HepG2 (cell line): ENCODE results near the gene ADAMTSL4. TPM values are rescaled to one million over a fixed set of nuclear protein-coding genes. Genes with fewer than 3 reads are reported as not detected.
A peak's percentile ranks its signal among the peaks of the same experiment; 100 is the strongest.

Experiments used
- BRCA1 ChIP-seq: sonication (generic); formaldehyde crosslinking; IDR thresholded peaks from 2 replicates; pipeline ENCODE4 v1.4.0; 2020; ENCODE audit warnings: missing genetic modification reagents
- CBX2 ChIP-seq, 2 experiments: fragments of 200-600 bp in 1 of 2; sonication (generic); formaldehyde crosslinking in 1 of 2; IDR thresholded peaks; 2 replicates each; pipeline versions ENCODE4 v1.7.0 to v1.8.1; 2018 to 2022; ENCODE audit warnings: low read depth in 2 of 2, low read length in 1 of 2, mild to moderate bottlenecking in 1 of 2, missing genetic modification reagents in 1 of 2
- DNMT3B ChIP-seq: conservative IDR thresholded peaks from 2 replicates; pipeline ENCODE4 v1.6.1; 2016; ENCODE audit warnings: missing biosample characterization, control low read depth
- EED ChIP-seq: sonication (generic); formaldehyde crosslinking; IDR thresholded peaks from 2 replicates; pipeline ENCODE4 v1.5.0; 2020; ENCODE audit warnings: mild to moderate bottlenecking, missing genetic modification reagents
- GATA4 ChIP-seq: sonication (generic); IDR thresholded peaks from 2 replicates; pipeline ENCODE4 v1.6.1; 2016; ENCODE audit warnings: antibody characterized with exemption, low read depth, borderline replicate concordance
- HMG20A ChIP-seq: IDR thresholded peaks from 2 replicates; pipeline ENCODE4 v1.6.1; 2016; ENCODE audit warnings: borderline replicate concordance
- IRF2 ChIP-seq: IDR thresholded peaks from 2 replicates; pipeline ENCODE4 v1.6.1; 2018; ENCODE audit warnings: missing genetic modification reagents, missing compliant biosample characterization
- MED8 ChIP-seq: sonication (generic); formaldehyde crosslinking; IDR thresholded peaks from 2 replicates; pipeline ENCODE4 v1.8.1; 2023; ENCODE audit warnings: mild to moderate bottlenecking, missing genetic modification reagents; ENCODE audit not compliant: insufficient replicate concordance
- MXI1 ChIP-seq: IDR thresholded peaks from 3 replicates; pipeline ENCODE4 v1.6.1; 2012; ENCODE audit warnings: low read depth, low read length, inconsistent platforms, borderline replicate concordance
- MYC ChIP-seq: sonication (generic); formaldehyde crosslinking; IDR thresholded peaks from 2 replicates; pipeline ENCODE4 v1.9.0; 2021; ENCODE audit warnings: missing genetic modification reagents, borderline replicate concordance
- NR2F2 ChIP-seq: IDR thresholded peaks from 2 replicates; pipeline ENCODE4 v1.6.1; 2012; ENCODE audit warnings: low read depth, inconsistent platforms, borderline replicate concordance
- REPIN1 ChIP-seq: sonication (generic); formaldehyde crosslinking; IDR thresholded peaks from 2 replicates; pipeline ENCODE4 v1.8.0; 2022; ENCODE audit warnings: missing genetic modification reagents, low read depth, mild to moderate bottlenecking, borderline replicate concordance
- RNF2 ChIP-seq: fragments of 450-650 bp; conservative IDR thresholded peaks from 2 replicates; pipeline ENCODE4 v1.6.1; 2016; ENCODE audit warnings: low read depth
- TARDBP ChIP-seq: sonication (generic); formaldehyde crosslinking; IDR thresholded peaks from 2 replicates; pipeline ENCODE4 v1.8.0; 2022; ENCODE audit warnings: mild to moderate bottlenecking, missing genetic modification reagents
- YEATS2 ChIP-seq: sonication (generic); formaldehyde crosslinking; IDR thresholded peaks from 2 replicates; pipeline ENCODE4 v1.4.0; 2020; ENCODE audit warnings: missing genetic modification reagents, borderline replicate concordance
- ZMYM2 ChIP-seq: sonication (generic); formaldehyde crosslinking; IDR thresholded peaks from 2 replicates; pipeline ENCODE4 v1.8.0; 2022; ENCODE audit warnings: mild to moderate bottlenecking, missing genetic modification reagents
- ZNF138 ChIP-seq: sonication (generic); formaldehyde crosslinking; IDR thresholded peaks from 2 replicates; pipeline ENCODE4 v1.5.0; 2020; ENCODE audit warnings: mild to moderate bottlenecking, low read depth, missing genetic modification reagents
- ZNF34 ChIP-seq: sonication (generic); formaldehyde crosslinking; IDR thresholded peaks from 2 replicates; pipeline ENCODE4 v1.4.0; 2020; ENCODE audit warnings: mild to moderate bottlenecking, missing genetic modification reagents, borderline replicate concordance
- ZNF343 ChIP-seq: sonication (generic); formaldehyde crosslinking; IDR thresholded peaks from 2 replicates; pipeline ENCODE4 v1.4.0; 2020; ENCODE audit warnings: mild to moderate bottlenecking, missing genetic modification reagents
- ZNF615 ChIP-seq: sonication (generic); formaldehyde crosslinking; IDR thresholded peaks from 2 replicates; pipeline ENCODE4 v1.5.0; 2020; ENCODE audit warnings: mild to moderate bottlenecking, missing genetic modification reagents, borderline replicate concordance
- ZNF616 ChIP-seq: sonication (generic); formaldehyde crosslinking; IDR thresholded peaks from 2 replicates; pipeline ENCODE4 v1.5.0; 2020; ENCODE audit warnings: low read depth, mild to moderate bottlenecking, missing genetic modification reagents
- ZNF737 ChIP-seq: sonication (generic); formaldehyde crosslinking; IDR thresholded peaks from 2 replicates; pipeline ENCODE4 v1.5.0; 2020; ENCODE audit warnings: missing genetic modification reagents, mild to moderate bottlenecking, borderline replicate concordance
- polyA plus RNA-seq, 8 experiments: library from polyadenylated mRNA; depleted of rRNA in 3 of 8; stranded (reverse) in 7 of 8; unstranded in 1 of 8; fragments of >200 nt; fragmentation: Illumina TruSeq in 4 of 8; extraction: Trizol in 4 of 8; gene quantifications; 2 replicates each; pipeline versions ENCODE4 v1.2.1 to v1.2.3, GENCODE V29; 2011 to 2016; ENCODE audit warnings: low read depth in 4 of 8, missing spikeins in 1 of 8, mixed read lengths in 1 of 8; ENCODE audit not compliant: insufficient read depth in 1 of 8
- total RNA-seq, 5 experiments: library from RNA; depleted of rRNA; stranded (reverse); fragments of >200 nt; fragmentation: Illumina TruSeq; extraction: Trizol; gene quantifications; 2 replicates each; pipeline ENCODE4 v1.2.3, GENCODE V29; 2016; ENCODE audit warnings: low read depth in 1 of 5
- TF ChIP-seq, protein P1 (sequence below): sonication (generic); formaldehyde crosslinking; IDR thresholded peaks from 2 replicates; pipeline ENCODE4 v1.5.1; 2020; ENCODE audit warnings: missing genetic modification reagents, mild to moderate bottlenecking, borderline replicate concordance
- TF ChIP-seq, protein P2 (sequence below): sonication (generic); formaldehyde crosslinking; IDR thresholded peaks from 2 replicates; pipeline ENCODE4 v1.4.0; 2020; ENCODE audit warnings: missing genetic modification reagents, borderline replicate concordance

Gene ADAMTSL4
- total and polyA plus RNA-seq, 2 of the 13 experiments (the other 11 are each of a cell fraction or from before 2014, with no cell fraction given), result 3.9 to 16.4 TPM

- no peak for TF ChIP-seq BRCA1 (CRISPR knock-in tag)
- TF ChIP-seq MXI1, result no peak
- 0 out of 2 replicates have a peak, but pooled peaks have one; percentile 40 for TF ChIP-seq HMG20A
- TF ChIP-seq RNF2, result no peak
- no peak for TF ChIP-seq ZNF615 (CRISPR knock-in tag)
- TF ChIP-seq ZNF616 (CRISPR knock-in tag), result no peak
- no peak for TF ChIP-seq ZMYM2
- TF ChIP-seq, protein P1, sequence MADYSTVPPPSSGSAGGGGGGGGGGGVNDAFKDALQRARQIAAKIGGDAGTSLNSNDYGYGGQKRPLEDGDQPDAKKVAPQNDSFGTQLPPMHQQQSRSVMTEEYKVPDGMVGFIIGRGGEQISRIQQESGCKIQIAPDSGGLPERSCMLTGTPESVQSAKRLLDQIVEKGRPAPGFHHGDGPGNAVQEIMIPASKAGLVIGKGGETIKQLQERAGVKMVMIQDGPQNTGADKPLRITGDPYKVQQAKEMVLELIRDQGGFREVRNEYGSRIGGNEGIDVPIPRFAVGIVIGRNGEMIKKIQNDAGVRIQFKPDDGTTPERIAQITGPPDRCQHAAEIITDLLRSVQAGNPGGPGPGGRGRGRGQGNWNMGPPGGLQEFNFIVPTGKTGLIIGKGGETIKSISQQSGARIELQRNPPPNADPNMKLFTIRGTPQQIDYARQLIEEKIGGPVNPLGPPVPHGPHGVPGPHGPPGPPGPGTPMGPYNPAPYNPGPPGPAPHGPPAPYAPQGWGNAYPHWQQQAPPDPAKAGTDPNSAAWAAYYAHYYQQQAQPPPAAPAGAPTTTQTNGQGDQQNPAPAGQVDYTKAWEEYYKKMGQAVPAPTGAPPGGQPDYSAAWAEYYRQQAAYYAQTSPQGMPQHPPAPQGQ (CRISPR knock-in tag), result no peak
- TF ChIP-seq, protein P2, sequence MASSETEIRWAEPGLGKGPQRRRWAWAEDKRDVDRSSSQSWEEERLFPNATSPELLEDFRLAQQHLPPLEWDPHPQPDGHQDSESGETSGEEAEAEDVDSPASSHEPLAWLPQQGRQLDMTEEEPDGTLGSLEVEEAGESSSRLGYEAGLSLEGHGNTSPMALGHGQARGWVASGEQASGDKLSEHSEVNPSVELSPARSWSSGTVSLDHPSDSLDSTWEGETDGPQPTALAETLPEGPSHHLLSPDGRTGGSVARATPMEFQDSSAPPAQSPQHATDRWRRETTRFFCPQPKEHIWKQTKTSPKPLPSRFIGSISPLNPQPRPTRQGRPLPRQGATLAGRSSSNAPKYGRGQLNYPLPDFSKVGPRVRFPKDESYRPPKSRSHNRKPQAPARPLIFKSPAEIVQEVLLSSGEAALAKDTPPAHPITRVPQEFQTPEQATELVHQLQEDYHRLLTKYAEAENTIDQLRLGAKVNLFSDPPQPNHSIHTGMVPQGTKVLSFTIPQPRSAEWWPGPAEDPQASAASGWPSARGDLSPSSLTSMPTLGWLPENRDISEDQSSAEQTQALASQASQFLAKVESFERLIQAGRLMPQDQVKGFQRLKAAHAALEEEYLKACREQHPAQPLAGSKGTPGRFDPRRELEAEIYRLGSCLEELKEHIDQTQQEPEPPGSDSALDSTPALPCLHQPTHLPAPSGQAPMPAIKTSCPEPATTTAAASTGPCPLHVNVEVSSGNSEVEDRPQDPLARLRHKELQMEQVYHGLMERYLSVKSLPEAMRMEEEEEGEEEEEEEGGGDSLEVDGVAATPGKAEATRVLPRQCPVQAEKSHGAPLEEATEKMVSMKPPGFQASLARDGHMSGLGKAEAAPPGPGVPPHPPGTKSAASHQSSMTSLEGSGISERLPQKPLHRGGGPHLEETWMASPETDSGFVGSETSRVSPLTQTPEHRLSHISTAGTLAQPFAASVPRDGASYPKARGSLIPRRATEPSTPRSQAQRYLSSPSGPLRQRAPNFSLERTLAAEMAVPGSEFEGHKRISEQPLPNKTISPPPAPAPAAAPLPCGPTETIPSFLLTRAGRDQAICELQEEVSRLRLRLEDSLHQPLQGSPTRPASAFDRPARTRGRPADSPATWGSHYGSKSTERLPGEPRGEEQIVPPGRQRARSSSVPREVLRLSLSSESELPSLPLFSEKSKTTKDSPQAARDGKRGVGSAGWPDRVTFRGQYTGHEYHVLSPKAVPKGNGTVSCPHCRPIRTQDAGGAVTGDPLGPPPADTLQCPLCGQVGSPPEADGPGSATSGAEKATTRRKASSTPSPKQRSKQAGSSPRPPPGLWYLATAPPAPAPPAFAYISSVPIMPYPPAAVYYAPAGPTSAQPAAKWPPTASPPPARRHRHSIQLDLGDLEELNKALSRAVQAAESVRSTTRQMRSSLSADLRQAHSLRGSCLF (CRISPR knock-in tag), result 0 out of 2 replicates have a peak, but pooled peaks have one; percentile 33
- no peak for TF ChIP-seq ZNF138 (CRISPR knock-in tag)
- peak; percentile 70; the same call in 1 of the 2 replicates for TF ChIP-seq NR2F2
- TF ChIP-seq YEATS2 (CRISPR knock-in tag), result no peak
- no peak; the same call in 1 of the 2 replicates for TF ChIP-seq IRF2 (CRISPR knock-in tag)
- no peak for TF ChIP-seq CBX2 (IDR thresholded peaks at IDR 0.05; ENCODE audit: low read depth, low read length)
- no peak for TF ChIP-seq CBX2 (CRISPR knock-in tag; IDR thresholded peaks at IDR 0.05; ENCODE audit: low read depth)
- TF ChIP-seq MYC, result peak; percentile 62; the same call in 1 of the 2 replicates
- TF ChIP-seq ZNF737 (CRISPR knock-in tag), result no peak
- TF ChIP-seq DNMT3B (CRISPR knock-in tag), result no peak
- no peak for TF ChIP-seq MED8 (CRISPR knock-in tag)
- no peak for TF ChIP-seq ZNF343 (CRISPR knock-in tag)
- TF ChIP-seq GATA4, result no peak
- no peak for TF ChIP-seq ZNF34 (CRISPR knock-in tag)
- TF ChIP-seq EED (CRISPR knock-in tag), result no peak
- no peak for TF ChIP-seq TARDBP (CRISPR knock-in tag)
- TF ChIP-seq REPIN1, result no peak
Measured at GRCh38 chr1:150567717-150568593, 18.7 kb downstream of the ADAMTSL4 start (continued).
